Measurements from ENCODE around the gene NUP93.

The NUP93 gene

DNA sequence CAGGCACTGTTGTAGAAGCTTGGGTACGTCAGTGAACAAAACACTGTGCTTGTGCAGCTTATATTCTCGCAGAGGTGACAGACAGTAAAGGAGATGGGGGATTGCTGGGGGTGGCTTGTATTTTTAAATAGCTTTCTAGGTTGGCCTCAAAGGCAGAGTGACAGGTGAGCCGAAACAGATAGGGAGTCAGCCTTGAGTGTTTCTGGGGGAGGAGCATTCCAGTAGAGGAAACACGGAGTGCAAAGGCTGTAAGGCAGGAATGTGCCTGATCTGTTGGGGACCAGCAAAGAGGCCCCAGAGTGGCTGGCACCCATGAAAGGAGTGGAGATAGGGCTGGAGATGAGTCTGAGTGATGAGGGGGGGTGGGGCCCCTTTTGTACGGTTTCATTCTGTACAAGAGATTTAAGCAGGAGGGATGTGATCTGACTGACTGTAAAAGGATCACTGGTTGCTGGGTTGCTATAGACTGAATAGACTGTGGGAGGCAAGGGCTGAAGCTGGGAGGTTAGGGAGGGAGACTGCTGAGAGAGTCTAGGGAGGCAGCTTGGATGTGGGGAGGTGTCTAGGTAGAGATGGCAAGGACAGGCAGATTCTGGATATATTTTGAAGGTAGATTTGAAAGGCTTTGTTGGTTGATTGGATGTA lies 15.2 kb downstream of the NUP93 start:
- no peaks in the 10 kb centered on the region for H3K9me3 ChIP-seq (ENCODE audit: control insufficient read depth in 1 of 2, low read length in 2 of 2)
- no peaks in the 10 kb centered on the region for H3K36me3 ChIP-seq (ENCODE audit: control insufficient read depth in 1 of 2, insufficient read depth in 2 of 2, low read length in 2 of 2)
- H3K27ac ChIP-seq (ENCODE audit: low read length) = no peak overlapping the region
- H3K4me1 ChIP-seq (ENCODE audit: control insufficient read depth in 1 of 2, insufficient read depth in 2 of 2, low read length in 2 of 2) = peaks cover 4 to 28% of the 10 kb centered on the region in 2 donors
- no peak overlapping the region for H3K4me3 ChIP-seq (ENCODE audit: low read depth in 1 of 2, low read length in 2 of 2)
- H3K27me3 ChIP-seq (ENCODE audit: low read depth, low read length) = no peaks in the 10 kb centered on the region

GRCh38 chr16:56747486-56748045 lies 17.6 kb downstream of the NUP93 start:
- H3K27me3 ChIP-seq (ENCODE audit: low read depth, low read length) = no peaks in the 10 kb centered on the region
- no peak overlapping the region for H3K4me3 ChIP-seq (ENCODE audit: low read depth in 1 of 2, low read length in 2 of 2)
- no peaks in the 10 kb centered on the region for H3K36me3 ChIP-seq (ENCODE audit: control insufficient read depth in 1 of 2, insufficient read depth in 2 of 2, low read length in 2 of 2)
- H3K27ac ChIP-seq (ENCODE audit: low read length) = no peak overlapping the region
- H3K4me1 ChIP-seq (ENCODE audit: control insufficient read depth in 1 of 2, insufficient read depth in 2 of 2, low read length in 2 of 2) = peaks cover 4 to 30% of the 10 kb centered on the region in 2 donors
- no peaks in the 10 kb centered on the region for H3K9me3 ChIP-seq (ENCODE audit: control insufficient read depth in 1 of 2, low read length in 2 of 2)

DNA sequence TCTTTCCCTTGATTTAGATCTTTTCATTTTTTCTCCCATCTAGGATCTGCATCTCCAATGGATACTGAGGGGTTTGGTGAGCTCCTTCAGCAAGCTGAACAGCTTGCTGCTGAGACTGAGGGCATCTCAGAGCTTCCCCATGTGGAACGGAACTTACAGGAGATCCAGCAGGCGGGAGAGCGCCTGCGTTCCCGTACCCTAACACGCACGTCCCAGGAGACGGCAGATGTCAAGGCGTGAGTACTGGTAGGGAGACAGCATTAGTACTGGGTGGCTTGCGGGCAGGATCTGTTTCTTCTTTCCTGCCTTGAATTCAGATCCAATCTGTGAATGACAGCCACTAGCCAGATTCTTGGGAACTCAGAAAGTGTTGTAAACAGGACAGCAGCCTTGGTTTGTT lies 18.3 kb downstream of the NUP93 start:
- no peaks in the 10 kb centered on the region for H3K9me3 ChIP-seq (ENCODE audit: control insufficient read depth in 1 of 2, low read length in 2 of 2)
- H3K27me3 ChIP-seq (ENCODE audit: low read depth, low read length) = no peaks in the 10 kb centered on the region
- peaks cover 4 to 30% of the 10 kb centered on the region in 2 donors for H3K4me1 ChIP-seq (ENCODE audit: control insufficient read depth in 1 of 2, insufficient read depth in 2 of 2, low read length in 2 of 2)
- no peak overlapping the region for H3K27ac ChIP-seq (ENCODE audit: low read length)
- H3K4me3 ChIP-seq (ENCODE audit: low read depth in 1 of 2, low read length in 2 of 2) = no peak overlapping the region
- no peaks in the 10 kb centered on the region for H3K36me3 ChIP-seq (ENCODE audit: control insufficient read depth in 1 of 2, insufficient read depth in 2 of 2, low read length in 2 of 2)

- no peak overlapping the region for H3K27ac ChIP-seq (ENCODE audit: low read length)
Measured at GRCh38 chr16:56748826-56749225, 18.9 kb downstream of the NUP93 start.

GRCh38 chr16:56749672-56750491 lies 20.0 kb downstream of the NUP93 start:
- Histone ChIP-seq H3K27me3 (ENCODE audit: low read depth, low read length) (no peaks in the 10 kb centered on the region), H3K36me3 (ENCODE audit: control insufficient read depth in 1 of 2, insufficient read depth in 2 of 2, low read length in 2 of 2) (no peaks in the 10 kb centered on the region), H3K9me3 (ENCODE audit: control insufficient read depth in 1 of 2, low read length in 2 of 2) (no peaks in the 10 kb centered on the region), H3K27ac (ENCODE audit: low read length) (no peak overlapping the region), H3K4me3 (ENCODE audit: low read depth in 1 of 2, low read length in 2 of 2) (no peak overlapping the region), H3K4me1 (ENCODE audit: control insufficient read depth in 1 of 2, insufficient read depth in 2 of 2, low read length in 2 of 2) (peaks cover 0 to 27% of the 10 kb centered on the region in 2 donors)

More at GRCh38 chr16:56748826-56749225, 18.9 kb downstream of the NUP93 start:
- peaks cover under 1 to 30% of the 10 kb centered on the region in 2 donors for H3K4me1 ChIP-seq (ENCODE audit: control insufficient read depth in 1 of 2, insufficient read depth in 2 of 2, low read length in 2 of 2)
- no peaks in the 10 kb centered on the region for H3K36me3 ChIP-seq (ENCODE audit: control insufficient read depth in 1 of 2, insufficient read depth in 2 of 2, low read length in 2 of 2)
- no peak overlapping the region for H3K4me3 ChIP-seq (ENCODE audit: low read depth in 1 of 2, low read length in 2 of 2)
- H3K27me3 ChIP-seq (ENCODE audit: low read depth, low read length) = no peaks in the 10 kb centered on the region
- H3K9me3 ChIP-seq (ENCODE audit: control insufficient read depth in 1 of 2, low read length in 2 of 2) = no peaks in the 10 kb centered on the region

- H3K27ac ChIP-seq (ENCODE audit: low read length) = no peak overlapping the region
- no peaks in the 10 kb centered on the region for H3K9me3 ChIP-seq (ENCODE audit: control insufficient read depth in 1 of 2, low read length in 2 of 2)
- no peaks in the 10 kb centered on the region for H3K36me3 ChIP-seq (ENCODE audit: control insufficient read depth in 1 of 2, insufficient read depth in 2 of 2, low read length in 2 of 2)
- no peaks in the 10 kb centered on the region for H3K27me3 ChIP-seq (ENCODE audit: low read depth, low read length)
- H3K4me3 ChIP-seq (ENCODE audit: low read depth in 1 of 2, low read length in 2 of 2) = no peak overlapping the region
- peaks cover 0 to 13% of the 10 kb centered on the region in 2 donors for H3K4me1 ChIP-seq (ENCODE audit: control insufficient read depth in 1 of 2, insufficient read depth in 2 of 2, low read length in 2 of 2)
Measured at GRCh38 chr16:56753410-56753809, 23.5 kb downstream of the NUP93 start.

- H3K9me3 ChIP-seq (ENCODE audit: control insufficient read depth in 1 of 2, low read length in 2 of 2) = no peaks in the 10 kb centered on the region
- no peak overlapping the region for H3K4me3 ChIP-seq (ENCODE audit: low read depth in 1 of 2, low read length in 2 of 2)
- H3K4me1 ChIP-seq (ENCODE audit: control insufficient read depth in 1 of 2, insufficient read depth in 2 of 2, low read length in 2 of 2) = peaks cover 0 to 3% of the 10 kb centered on the region in 2 donors
- no peaks in the 10 kb centered on the region for H3K27me3 ChIP-seq (ENCODE audit: low read depth, low read length)
- H3K27ac ChIP-seq (ENCODE audit: low read length) = no peak overlapping the region
- H3K36me3 ChIP-seq (ENCODE audit: control insufficient read depth in 1 of 2, insufficient read depth in 2 of 2, low read length in 2 of 2) = peaks cover 0 to 3% of the 10 kb centered on the region in 2 donors
Measured at GRCh38 chr16:56755038-56755437, 25.1 kb downstream of the NUP93 start.

DNA sequence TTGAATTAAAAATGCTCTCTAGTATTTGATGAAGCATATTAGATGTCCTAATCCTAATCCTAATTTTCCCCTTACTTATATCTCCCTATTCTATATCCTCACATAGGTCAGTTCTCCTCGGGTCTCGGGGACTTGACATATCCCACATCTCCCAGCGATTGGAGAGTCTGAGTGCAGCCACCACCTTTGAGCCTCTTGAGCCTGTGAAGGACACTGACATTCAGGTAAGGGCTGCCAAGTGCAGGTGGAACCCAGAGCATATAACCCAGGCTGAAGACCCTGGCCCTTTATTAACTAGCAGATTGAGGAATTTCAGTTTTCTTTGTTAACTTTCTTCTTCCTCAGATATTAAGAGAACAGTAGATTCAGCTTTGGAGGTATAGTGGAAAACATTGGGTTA lies 28.5 kb downstream of the NUP93 start:
- no peak overlapping the region for H3K27ac ChIP-seq (ENCODE audit: low read length)
- H3K4me1 ChIP-seq (ENCODE audit: control insufficient read depth in 1 of 2, insufficient read depth in 2 of 2, low read length in 2 of 2) = no peaks in the 10 kb centered on the region
- no peak overlapping the region for H3K4me3 ChIP-seq (ENCODE audit: low read depth in 1 of 2, low read length in 2 of 2)
- H3K27me3 ChIP-seq (ENCODE audit: low read depth, low read length) = no peaks in the 10 kb centered on the region
- H3K36me3 ChIP-seq (ENCODE audit: control insufficient read depth in 1 of 2, insufficient read depth in 2 of 2, low read length in 2 of 2) = peaks cover 0 to 3% of the 10 kb centered on the region in 2 donors
- no peaks in the 10 kb centered on the region for H3K9me3 ChIP-seq (ENCODE audit: control insufficient read depth in 1 of 2, low read length in 2 of 2)

GRCh38 chr16:56758930-56759329 lies 29.0 kb downstream of the NUP93 start:
- Histone ChIP-seq H3K9me3 (ENCODE audit: control insufficient read depth in 1 of 2, low read length in 2 of 2) (no peaks in the 10 kb centered on the region), H3K27ac (ENCODE audit: low read length) (no peak overlapping the region), H3K27me3 (ENCODE audit: low read depth, low read length) (no peaks in the 10 kb centered on the region), H3K36me3 (ENCODE audit: control insufficient read depth in 1 of 2, insufficient read depth in 2 of 2, low read length in 2 of 2) (peaks cover 0 to 3% of the 10 kb centered on the region in 2 donors), H3K4me3 (ENCODE audit: low read depth in 1 of 2, low read length in 2 of 2) (no peak overlapping the region), H3K4me1 (ENCODE audit: control insufficient read depth in 1 of 2, insufficient read depth in 2 of 2, low read length in 2 of 2) (no peaks in the 10 kb centered on the region)

DNA sequence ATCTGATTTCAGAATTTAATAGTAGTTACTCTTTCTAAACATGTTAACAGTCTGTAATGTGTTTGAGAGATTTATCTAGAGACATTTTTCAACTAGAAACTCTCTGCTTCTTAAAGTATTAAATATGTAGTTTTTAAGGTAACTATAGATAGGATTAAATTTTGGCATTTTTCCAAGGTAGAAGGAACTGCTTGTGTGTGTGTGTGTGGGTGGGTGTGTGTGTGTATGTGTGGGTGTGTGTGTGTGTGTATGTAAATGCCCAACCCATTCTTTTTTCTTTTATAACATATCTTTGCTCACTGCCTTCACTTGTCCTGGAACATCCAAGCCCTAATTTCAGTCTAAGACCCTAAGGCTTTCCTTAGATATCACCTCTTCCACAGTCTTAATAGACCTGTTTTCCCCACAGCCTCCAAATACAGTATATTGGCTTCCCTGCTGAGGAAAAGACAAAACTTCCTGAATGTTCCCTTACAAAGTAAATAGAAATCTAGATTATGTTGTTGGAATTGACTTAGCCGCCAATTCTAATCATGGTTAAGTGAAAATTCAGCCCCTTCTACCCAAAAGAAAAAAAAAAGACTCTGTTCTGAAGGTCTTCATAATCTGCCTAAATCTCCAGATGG lies 33.5 kb downstream of the NUP93 start:
- Histone ChIP-seq H3K4me3 (ENCODE audit: low read depth in 1 of 2, low read length in 2 of 2) (no peak overlapping the region), H3K27me3 (ENCODE audit: low read depth, low read length) (no peaks in the 10 kb centered on the region), H3K4me1 (ENCODE audit: control insufficient read depth in 1 of 2, insufficient read depth in 2 of 2, low read length in 2 of 2) (no peaks in the 10 kb centered on the region), H3K36me3 (ENCODE audit: control insufficient read depth in 1 of 2, insufficient read depth in 2 of 2, low read length in 2 of 2) (peaks cover 0 to 3% of the 10 kb centered on the region in 2 donors), H3K27ac (ENCODE audit: low read length) (no peak overlapping the region), H3K9me3 (ENCODE audit: control insufficient read depth in 1 of 2, low read length in 2 of 2) (no peaks in the 10 kb centered on the region)

- Histone ChIP-seq H3K4me3 (ENCODE audit: low read depth in 1 of 2, low read length in 2 of 2) (no peak overlapping the region), H3K9me3 (ENCODE audit: control insufficient read depth in 1 of 2, low read length in 2 of 2) (no peaks in the 10 kb centered on the region), H3K36me3 (ENCODE audit: control insufficient read depth in 1 of 2, insufficient read depth in 2 of 2, low read length in 2 of 2) (no peaks in the 10 kb centered on the region), H3K27me3 (ENCODE audit: low read depth, low read length) (no peaks in the 10 kb centered on the region), H3K4me1 (ENCODE audit: control insufficient read depth in 1 of 2, insufficient read depth in 2 of 2, low read length in 2 of 2) (no peaks in the 10 kb centered on the region), H3K27ac (ENCODE audit: low read length) (no peak overlapping the region)
Measured at GRCh38 chr16:56764835-56765234, 34.9 kb downstream of the NUP93 start.

Data from muscle layer of duodenum (tissue), 2 donors.